Measurements from ENCODE around the gene TNFRSF19.

The TNFRSF19 gene

DNA sequence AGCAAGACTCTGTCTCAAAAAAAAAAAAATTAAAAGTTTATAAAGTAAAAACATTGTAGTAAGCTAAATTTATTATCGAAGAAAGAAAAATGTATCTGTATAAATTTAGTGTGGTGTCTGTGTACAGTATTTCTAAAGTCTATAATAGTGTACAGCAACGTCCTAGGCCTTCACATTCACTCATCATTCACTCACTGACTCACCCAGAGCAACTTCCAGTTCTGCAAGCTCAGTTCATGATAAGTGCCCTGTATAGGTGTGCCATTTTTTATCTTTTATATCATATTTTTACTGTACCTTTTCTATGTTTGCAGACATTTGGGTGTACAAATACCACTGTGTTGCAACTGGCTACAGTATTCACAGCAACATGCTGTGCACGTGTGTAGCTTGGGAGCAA, 118.1 kb downstream of the TNFRSF19 start:
- no peak for DNase-seq

DNA sequence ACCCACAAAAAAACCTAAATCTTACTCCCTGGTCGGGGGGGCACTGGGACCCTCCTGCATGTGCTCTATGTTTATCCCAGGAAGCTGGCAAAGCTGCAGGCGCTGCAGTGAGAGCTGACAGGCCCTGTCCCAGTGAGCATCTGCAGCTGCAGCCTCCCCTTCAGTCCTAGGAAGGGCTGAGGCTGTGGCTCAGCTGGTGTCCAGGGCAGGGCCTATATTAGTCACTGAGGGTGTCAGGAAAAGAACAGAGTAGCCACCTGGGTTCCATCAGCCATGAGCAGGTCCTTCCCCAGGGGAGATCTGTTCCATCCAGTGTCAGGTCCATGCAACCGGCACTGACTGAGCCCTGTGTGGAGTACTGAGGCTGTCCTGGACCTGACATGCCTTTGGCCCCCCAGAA, 120.5 kb downstream of the TNFRSF19 start:
- no peak for DNase-seq

GRCh38 chr13:23692816-23693215, 122.6 kb downstream of the TNFRSF19 start:
- DNase-seq = no peak

GRCh38 chr13:23695196-23695595, 125.0 kb downstream of the TNFRSF19 start:
- DNase-seq = no peak

- DNase-seq = peak; percentile 50 to 59
These were observed 125.7 kb downstream of the TNFRSF19 start for GRCh38 chr13:23695711-23696464.

- no peak for DNase-seq
These were observed 126.4 kb downstream of the TNFRSF19 start for GRCh38 chr13:23696610-23697009.

GRCh38 chr13:23697772-23698313, 127.6 kb downstream of the TNFRSF19 start:
- DNase-seq = no peak

DNA sequence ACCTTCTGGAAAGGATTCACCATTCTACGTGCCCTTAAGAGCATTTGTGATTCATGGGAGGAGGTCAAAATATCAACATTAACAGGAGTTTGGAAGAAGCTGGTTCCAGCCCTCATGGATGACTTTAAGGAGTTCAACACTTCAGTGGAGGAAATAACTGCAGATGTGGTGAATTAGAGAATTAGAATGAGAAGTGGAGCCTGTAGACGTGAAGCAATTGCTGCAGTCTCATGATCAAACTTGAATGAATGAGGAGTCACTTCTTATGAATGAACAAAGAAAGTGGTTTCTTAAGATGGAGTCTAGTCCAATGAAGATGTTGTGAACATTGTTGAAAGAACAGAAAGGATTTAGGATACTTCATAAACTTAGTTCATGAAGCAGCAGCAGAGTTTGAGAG, 129.1 kb downstream of the TNFRSF19 start:
- no peak for DNase-seq

DNA sequence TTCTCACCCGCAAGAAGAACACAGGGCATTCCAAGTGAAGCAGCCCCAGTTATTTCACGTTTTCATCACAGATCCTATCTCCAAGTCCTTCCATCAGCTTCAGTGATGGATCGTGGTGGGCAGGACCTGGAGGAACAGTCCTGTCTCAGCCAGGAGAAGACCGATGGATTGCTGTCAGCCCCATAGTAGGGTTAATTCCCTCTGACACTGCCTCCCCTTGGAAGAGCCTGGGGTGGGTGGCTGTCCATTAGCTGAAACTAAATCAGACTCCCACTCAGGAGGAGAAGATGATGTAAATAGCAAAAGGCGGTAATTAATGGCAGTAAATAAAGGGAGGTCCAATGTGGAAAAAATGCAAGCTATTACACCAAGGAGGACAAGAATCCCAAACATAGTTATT, 131.0 kb downstream of the TNFRSF19 start:
- DNase-seq = no peak

DNA sequence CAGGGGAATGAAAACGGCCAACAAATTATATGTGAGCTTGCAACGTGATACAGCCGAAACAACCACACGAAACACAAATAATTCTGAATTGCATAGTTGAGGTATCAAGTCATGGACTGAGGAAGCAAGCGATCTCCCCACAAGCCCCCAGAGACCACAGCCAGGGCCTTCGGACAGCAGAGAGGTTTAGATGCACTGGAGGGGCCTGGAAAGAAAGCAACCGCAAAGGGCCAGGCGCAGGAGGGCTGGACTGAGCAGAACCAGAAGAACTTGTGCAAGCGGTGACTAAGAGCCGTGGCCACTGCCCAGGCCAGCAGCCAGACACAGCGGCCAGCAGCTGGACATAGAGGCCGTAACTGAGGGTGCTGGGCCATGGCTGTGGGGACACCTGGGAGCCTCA, 131.4 kb downstream of the TNFRSF19 start:
- no peak for DNase-seq

GRCh38 chr13:23703246-23703860, 133.1 kb downstream of the TNFRSF19 start:
- no peak for DNase-seq

- DNase-seq = no peak
These were observed 135.4 kb downstream of the TNFRSF19 start for GRCh38 chr13:23705583-23705982.

GRCh38 chr13:23707674-23708073, 137.5 kb downstream of the TNFRSF19 start:
- DNase-seq = no peak

DNA sequence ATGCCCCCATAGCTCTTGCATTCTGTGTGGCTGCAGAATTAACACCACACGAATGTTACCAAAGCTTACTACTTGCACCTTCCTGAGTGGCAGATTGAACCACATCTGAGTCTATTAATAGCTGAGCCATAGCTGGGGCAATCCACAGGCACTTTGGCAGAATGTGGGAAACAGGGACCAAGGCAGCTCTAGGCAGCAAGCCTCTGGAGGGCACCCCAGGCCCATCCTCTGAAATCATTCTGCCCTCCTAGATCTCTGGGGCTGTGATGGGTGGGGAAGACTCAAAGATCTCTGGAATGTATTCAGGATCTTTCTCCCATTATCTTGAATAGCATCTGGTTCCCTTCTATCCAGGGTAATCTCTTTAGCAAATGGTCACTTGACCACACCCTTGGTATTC, 139.3 kb downstream of the TNFRSF19 start:
- no peak for DNase-seq

DNA sequence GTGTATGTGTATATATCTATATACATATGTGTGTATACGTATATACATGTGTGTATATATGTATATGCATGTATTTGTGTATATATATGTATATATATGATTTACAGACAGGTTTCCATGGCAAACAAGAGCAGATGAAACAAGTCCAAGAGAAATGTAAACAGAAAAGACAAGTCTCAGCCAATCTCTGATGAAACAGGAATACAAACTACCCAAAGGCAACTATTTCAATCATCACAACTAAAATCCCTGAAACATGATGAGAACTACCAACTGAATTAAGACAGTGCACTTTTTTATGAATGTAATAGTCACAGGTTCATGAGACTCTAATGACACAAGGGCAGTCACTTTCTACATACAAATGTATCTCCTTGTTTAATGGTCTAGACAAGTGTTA, 140.2 kb downstream of the TNFRSF19 start:
- no peak for DNase-seq

- no peak for DNase-seq
These were observed 141.1 kb downstream of the TNFRSF19 start for GRCh38 chr13:23711355-23711754.

DNA sequence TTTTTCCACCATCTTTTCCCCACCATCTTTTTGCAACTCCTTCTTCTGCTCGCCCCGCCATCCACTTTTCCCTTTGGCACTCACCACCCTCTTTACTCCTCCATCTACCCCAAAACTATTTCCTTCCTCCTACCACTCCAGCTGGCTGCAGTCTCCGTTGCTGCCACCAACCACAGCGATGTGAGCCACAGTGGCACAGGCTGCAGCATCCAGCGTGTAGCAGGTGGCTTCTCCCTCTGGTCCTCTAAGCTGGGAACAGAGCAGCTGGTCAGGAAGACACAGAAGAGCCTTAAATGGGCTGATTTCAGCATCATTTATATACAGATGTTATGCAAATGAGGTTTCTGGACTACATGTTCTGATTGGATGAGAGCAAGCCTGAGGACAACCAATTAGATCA, 144.5 kb downstream of the TNFRSF19 start:
- DNase-seq = no peak

DNA sequence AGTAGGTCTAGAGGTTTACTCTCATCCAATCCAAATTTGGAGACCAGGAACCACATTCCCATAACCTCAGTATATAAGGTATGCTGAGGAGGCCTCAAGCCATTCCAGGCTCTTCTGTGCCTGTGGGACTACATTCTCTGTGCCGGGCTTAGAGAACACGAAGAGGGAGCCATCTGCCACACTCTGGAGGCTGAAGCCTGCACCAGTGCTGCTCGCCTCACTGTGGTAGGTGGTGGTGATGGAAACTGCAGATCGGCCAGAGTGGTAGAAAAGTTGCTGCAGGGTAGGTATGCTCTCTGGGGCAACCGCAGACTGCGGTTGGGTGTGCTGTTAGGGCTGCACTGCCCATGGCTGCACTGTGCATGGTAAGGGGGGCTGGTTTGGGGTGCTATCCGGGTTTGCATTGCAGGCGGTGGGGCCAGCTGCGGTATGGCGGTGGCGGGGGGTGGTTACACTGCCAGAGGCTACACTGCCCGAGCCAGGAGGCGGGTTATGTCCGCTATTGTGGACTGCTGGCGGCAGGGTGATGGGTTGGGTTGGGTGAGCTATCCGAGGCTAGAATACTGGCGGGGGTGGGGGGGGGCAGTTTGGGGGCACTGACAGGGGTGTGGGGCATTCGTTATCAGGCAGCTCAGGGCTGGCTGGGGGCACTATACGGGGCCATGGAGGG, 145.0 kb downstream of the TNFRSF19 start:
- DNase-seq = no peak

DNA sequence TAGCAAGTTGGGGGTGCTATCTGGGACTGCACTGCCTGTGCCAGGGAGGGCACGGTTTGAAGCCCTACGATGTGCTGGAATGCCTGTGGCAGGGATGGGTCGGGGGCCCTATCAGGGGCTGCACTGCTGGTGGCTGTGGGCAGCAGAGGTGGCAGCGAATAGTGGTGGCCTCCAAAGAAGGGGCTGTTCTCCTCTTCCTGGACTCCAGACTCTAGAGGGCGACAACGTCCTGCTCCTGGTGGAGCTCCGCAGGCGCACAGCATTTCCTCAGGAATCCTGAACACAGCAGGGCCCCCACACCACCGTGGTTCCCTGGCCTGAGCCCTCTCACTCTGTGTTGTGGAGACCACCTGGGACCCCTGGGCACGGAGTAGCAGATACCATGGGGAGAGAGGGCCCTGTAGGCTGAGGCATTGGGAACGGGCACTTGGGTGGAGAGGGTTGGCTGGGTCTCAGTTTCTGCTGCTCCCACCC, 145.6 kb downstream of the TNFRSF19 start:
- DNase-seq = peak; percentile 28 to 35

DNA sequence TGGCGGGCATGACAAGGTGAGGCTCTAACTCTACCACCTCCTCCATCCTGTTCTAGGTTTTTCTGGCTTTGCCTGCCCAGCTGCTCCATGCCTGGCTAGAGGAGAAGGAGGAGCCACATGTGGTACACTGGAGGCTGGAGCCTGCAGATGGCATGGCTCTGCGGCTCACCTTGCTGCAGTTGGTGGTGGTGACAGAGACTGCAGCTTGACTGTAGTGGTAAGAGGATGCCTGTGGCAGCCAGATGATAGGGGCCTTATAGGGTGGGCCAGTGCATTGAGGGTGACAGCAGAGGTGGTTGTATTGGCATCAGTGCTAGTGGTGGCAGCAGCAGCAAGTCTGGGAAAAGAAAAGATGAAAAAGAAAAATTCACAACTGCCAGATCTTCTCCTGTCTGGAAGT, 146.2 kb downstream of the TNFRSF19 start:
- DNase-seq = no peak

DNA sequence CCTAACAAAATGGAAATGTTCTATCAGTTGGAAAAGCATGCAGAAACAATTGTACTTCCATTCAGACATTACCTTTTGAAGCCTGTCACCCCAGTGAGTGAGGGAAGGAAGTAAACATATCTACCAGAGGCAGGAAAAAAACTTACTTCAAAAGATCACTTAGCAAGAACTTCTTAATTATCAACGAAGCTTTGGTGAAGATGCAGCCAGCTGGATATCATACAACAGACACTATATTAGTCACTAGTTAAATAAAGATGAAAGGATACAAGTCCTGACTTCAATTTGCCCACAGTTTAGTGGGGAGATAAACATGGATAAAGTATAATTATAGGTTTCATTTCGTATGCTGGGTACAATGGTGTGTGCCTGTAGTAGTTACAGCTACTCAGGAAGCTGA, 148.8 kb downstream of the TNFRSF19 start:
- no peak for DNase-seq

DNA sequence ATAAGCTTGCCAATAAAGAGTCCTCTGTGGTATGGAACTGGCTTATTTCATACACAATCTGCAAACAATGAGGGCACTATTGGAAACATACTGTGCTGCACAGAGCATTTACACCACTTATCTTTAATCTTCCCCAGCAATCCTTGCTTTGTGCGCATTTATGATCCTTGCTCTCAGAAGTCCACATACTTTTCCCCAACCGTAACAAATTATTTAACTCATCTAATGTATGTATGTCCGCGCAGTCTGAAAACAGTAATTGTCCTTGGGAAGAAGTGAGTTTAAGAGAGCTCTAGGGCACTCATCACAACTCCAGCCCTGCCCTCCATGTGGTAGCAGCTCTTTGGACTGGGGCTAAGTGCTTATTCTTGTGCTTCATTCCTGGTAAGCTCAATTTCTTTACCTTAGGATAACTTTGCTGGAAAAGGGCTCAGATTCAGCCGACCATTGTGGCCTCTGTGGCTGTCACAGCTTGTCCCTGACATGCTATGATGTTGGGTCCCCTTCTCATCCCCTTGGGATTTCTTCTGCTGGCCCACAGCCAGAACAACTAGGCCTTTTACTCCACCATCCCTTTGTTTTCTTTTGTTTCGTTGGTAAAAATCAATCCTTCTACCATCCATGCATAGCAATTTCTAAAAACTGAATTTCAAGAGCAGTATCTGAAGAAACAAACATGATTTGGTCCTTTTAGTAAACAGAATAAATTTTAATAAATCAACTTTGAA, 152.7 kb downstream of the TNFRSF19 start:
- no peak for DNase-seq

- no peak for DNase-seq
These were observed 153.3 kb downstream of the TNFRSF19 start for GRCh38 chr13:23723471-23723870.
